ENCODE measurements around the gene SERPING1.

SERPING1 gene

DNA sequence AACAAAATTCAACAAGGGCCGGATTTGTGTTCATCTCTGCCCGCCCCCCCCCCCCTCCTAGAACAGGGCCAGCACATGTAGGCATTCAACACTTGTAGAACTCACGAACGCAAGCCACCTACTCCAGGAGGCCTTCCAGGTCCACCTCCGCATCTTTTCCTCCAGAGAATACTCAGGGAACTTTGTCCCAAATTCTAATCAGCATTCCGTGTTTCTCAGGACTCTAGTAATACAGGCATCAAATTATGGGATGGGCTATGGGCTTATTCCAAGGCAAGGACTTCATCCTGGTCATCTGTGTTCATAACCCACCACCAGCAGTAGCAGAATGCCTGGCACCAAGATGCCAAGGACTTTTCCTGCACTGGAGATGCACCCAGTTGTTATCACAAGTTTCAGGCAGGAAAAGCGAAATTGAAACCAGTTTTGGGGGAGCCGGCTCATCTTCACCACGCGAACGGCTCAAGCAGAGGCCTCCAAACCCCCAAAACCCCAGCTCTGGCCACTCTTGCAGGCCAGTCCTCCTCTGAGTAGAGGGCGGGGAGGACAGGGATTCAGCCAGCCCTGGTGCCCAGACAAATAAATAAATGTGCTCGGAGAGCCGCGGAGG lies 30.5 kb upstream of the SERPING1 start:
- ChIA-PET CTCF (interaction anchor here (0.5 to 3.0 kb wide), 8 partner anchors 15 to 81 kb away, joined by 3 to 59 read pairs (median 6); no protein-coding TSS in a partner anchor), POLR2A (interaction anchor here (0.6 to 2.2 kb wide), 3 partner anchors 51 to 77 kb away, joined by 3 to 22 read pairs (median 8); partner anchors contain the start of gene SLC43A1)
- TF ChIP-seq FOXK2 (IDR thresholded peaks at IDR 0.05) (no peak), LEF1 (IDR thresholded peaks at IDR 0.05; ENCODE audit: borderline replicate concordance) (no peak), L3MBTL2 (conservative IDR thresholded peaks at IDR 0.05) (no peak), BHLHE40 (IDR thresholded peaks at IDR 0.05; ENCODE audit: borderline replicate concordance) (no peak), ELF4 (IDR thresholded peaks at IDR 0.05) (no peak), NFRKB (IDR thresholded peaks at IDR 0.05) (no peak), ZNF384 (IDR thresholded peaks at IDR 0.05) (no peak), FOXM1 (IDR thresholded peaks at IDR 0.05; ENCODE audit: borderline replicate concordance) (no peak), HDGF (IDR thresholded peaks at IDR 0.05; ENCODE audit: borderline replicate concordance) (no peak), CTBP1 (IDR thresholded peaks at IDR 0.05; ENCODE audit: borderline replicate concordance) (no peak), ARNT (IDR thresholded peaks at IDR 0.05) (no peak), SUZ12 (IDR thresholded peaks at IDR 0.05) (no peak), SP1 (IDR thresholded peaks at IDR 0.05) (no peak), TARDBP (IDR thresholded peaks at IDR 0.05) (no peak)
- no peak for DNase-seq (ENCODE audit: extremely low spot score)

GRCh38 chr11:57567515-57568329 lies 29.8 kb upstream of the SERPING1 start, which contains the start of gene UBE2L6:
UBE2L6 (minus strand) TSS chr11:57567672; CDS start chr11:57567611, 61 bp downstream.
- CTCF ChIA-PET, result interaction anchor here (0.5 to 3.0 kb wide), 16 partner anchors 10 to 263 kb away, joined by 3 to 59 read pairs (median 4); no protein-coding TSS in a partner anchor
- TF ChIP-seq FOXA1 (IDR thresholded peaks at IDR 0.05) (no peak), L3MBTL2 (conservative IDR thresholded peaks at IDR 0.05) (no peak; the same call in 1 of the 2 replicates), ARNT (IDR thresholded peaks at IDR 0.05) (no peak), SUZ12 (IDR thresholded peaks at IDR 0.05) (no peak), LEF1 (IDR thresholded peaks at IDR 0.05; ENCODE audit: borderline replicate concordance) (no peak), ELF4 (IDR thresholded peaks at IDR 0.05) (no peak), FOXM1 (IDR thresholded peaks at IDR 0.05; ENCODE audit: borderline replicate concordance) (no peak), ZNF384 (IDR thresholded peaks at IDR 0.05) (no peak), BHLHE40 (IDR thresholded peaks at IDR 0.05; ENCODE audit: borderline replicate concordance) (no peak), FOXK2 (IDR thresholded peaks at IDR 0.05) (no peak), SP1 (IDR thresholded peaks at IDR 0.05) (no peak), TARDBP (IDR thresholded peaks at IDR 0.05) (no peak), PKNOX1 (IDR thresholded peaks at IDR 0.05) (no peak), CTBP1 (IDR thresholded peaks at IDR 0.05; ENCODE audit: borderline replicate concordance) (no peak), HDGF (IDR thresholded peaks at IDR 0.05; ENCODE audit: borderline replicate concordance) (no peak), NFRKB (IDR thresholded peaks at IDR 0.05) (no peak)
- peak; percentile 87 for DNase-seq (ENCODE audit: extremely low spot score)
- POLR2A ChIA-PET, result interaction anchor here (0.6 to 2.2 kb wide), 4 partner anchors 52 to 77 kb away, joined by 3 to 22 read pairs (median 6); partner anchors contain the start of gene SLC43A1

- no peak for DNase-seq (ENCODE audit: extremely low spot score)
- no peak for TF ChIP-seq NFRKB (IDR thresholded peaks at IDR 0.05)
- no peak for TF ChIP-seq CTBP1 (IDR thresholded peaks at IDR 0.05; ENCODE audit: borderline replicate concordance)
- TF ChIP-seq ZNF384 (IDR thresholded peaks at IDR 0.05), result no peak
- TF ChIP-seq SP1 (IDR thresholded peaks at IDR 0.05), result no peak
- no peak for TF ChIP-seq FOXM1 (IDR thresholded peaks at IDR 0.05; ENCODE audit: borderline replicate concordance)
- TF ChIP-seq HDGF (IDR thresholded peaks at IDR 0.05; ENCODE audit: borderline replicate concordance), result no peak
- TF ChIP-seq LEF1 (IDR thresholded peaks at IDR 0.05; ENCODE audit: borderline replicate concordance), result no peak
- ChIA-PET POLR2A (interaction anchor here (1.4 to 2.2 kb wide), 3 partner anchors 66 to 76 kb away, joined by 3 to 22 read pairs (median 8); no protein-coding TSS in a partner anchor), CTCF (interaction anchor here (0.5 to 3.0 kb wide), 16 partner anchors 11 to 262 kb away, joined by 3 to 59 read pairs (median 4); partner anchors contain the start of gene YPEL4)
Measured at GRCh38 chr11:57568330-57568766, 29.1 kb upstream of the SERPING1 start.

- CTCF ChIA-PET, result interaction anchor here (0.6 to 1.4 kb wide), 3 partner anchors 70 to 289 kb away, joined by 3 to 6 read pairs (median 6); no protein-coding TSS in a partner anchor
- TF ChIP-seq SP1 (IDR thresholded peaks at IDR 0.05), result no peak
- POLR2A ChIA-PET, result interaction anchor here (0.9 kb wide), 1 partner anchor 68 kb away, joined by 4 read pairs; no protein-coding TSS in a partner anchor
- no peak for DNase-seq (ENCODE audit: extremely low spot score)
Measured at GRCh38 chr11:57571606-57572005, 25.9 kb upstream of the SERPING1 start.

GRCh38 chr11:57574061-57574460 lies 23.4 kb upstream of the SERPING1 start:
- CTCF ChIA-PET, result no interaction called here
- no peak for DNase-seq (ENCODE audit: extremely low spot score)
- POLR2A ChIA-PET, result no interaction called here
- TF ChIP-seq FOXK2 (IDR thresholded peaks at IDR 0.05), result no peak
- no peak for TF ChIP-seq NFRKB (IDR thresholded peaks at IDR 0.05)
- TF ChIP-seq FOXM1 (IDR thresholded peaks at IDR 0.05; ENCODE audit: borderline replicate concordance), result no peak
- no peak for TF ChIP-seq SUZ12 (IDR thresholded peaks at IDR 0.05)
- TF ChIP-seq TARDBP (IDR thresholded peaks at IDR 0.05), result no peak
- TF ChIP-seq SP1 (IDR thresholded peaks at IDR 0.05), result no peak
- TF ChIP-seq LEF1 (IDR thresholded peaks at IDR 0.05; ENCODE audit: borderline replicate concordance), result no peak
- no peak for TF ChIP-seq HDGF (IDR thresholded peaks at IDR 0.05; ENCODE audit: borderline replicate concordance)

- POLR2A ChIA-PET, result no interaction called here
- CTCF ChIA-PET, result no interaction called here
- DNase-seq (ENCODE audit: extremely low spot score), result no peak
- TF ChIP-seq SUZ12 (IDR thresholded peaks at IDR 0.05), result no peak
- no peak for TF ChIP-seq FOXM1 (IDR thresholded peaks at IDR 0.05; ENCODE audit: borderline replicate concordance)
- no peak for TF ChIP-seq ZNF384 (IDR thresholded peaks at IDR 0.05)
- no peak for TF ChIP-seq CTBP1 (IDR thresholded peaks at IDR 0.05; ENCODE audit: borderline replicate concordance)
- no peak for TF ChIP-seq ARNT (IDR thresholded peaks at IDR 0.05)
- TF ChIP-seq FOXA1 (IDR thresholded peaks at IDR 0.05), result no peak
- TF ChIP-seq FOXK2 (IDR thresholded peaks at IDR 0.05), result no peak
- no peak for TF ChIP-seq LEF1 (IDR thresholded peaks at IDR 0.05; ENCODE audit: borderline replicate concordance)
- no peak for TF ChIP-seq NFRKB (IDR thresholded peaks at IDR 0.05)
- no peak for TF ChIP-seq HDGF (IDR thresholded peaks at IDR 0.05; ENCODE audit: borderline replicate concordance)
Measured at GRCh38 chr11:57584341-57584740, 13.1 kb upstream of the SERPING1 start.

Data from HEK293T (cell line).